BE2C (cell line): ENCODE data around the gene TRANK1.
A peak's percentile ranks its signal among the peaks of the same experiment; 100 is the strongest.

ENCODE experiments used
- DNase-seq: peaks from one replicate; pipeline ENCODE4 v3.0.0-alpha.2; 2020
- H3K27me3 ChIP-seq: fragments of 250-450 bp; sonication (Bioruptor Pico); 2 replicates; pipeline ENCODE4 v1.5.1; 2020; ENCODE audit warnings: mild to moderate bottlenecking
- H3K36me3 ChIP-seq: fragments of 250-450 bp; sonication (Bioruptor Pico); 2 replicates; pipeline ENCODE4 v1.5.1; 2020; ENCODE audit warnings: mild to moderate bottlenecking
- H3K4me1 ChIP-seq: fragments of 250-450 bp; sonication (Bioruptor Pico); 2 replicates; pipeline ENCODE4 v1.5.1; 2020
- H3K4me3 ChIP-seq: 2 replicates; pipeline ENCODE4 v1.5.1; 2011; ENCODE audit warnings: low read depth, low read length
- H3K9me3 ChIP-seq: fragments of 250-450 bp; sonication (Bioruptor Pico); 2 replicates; pipeline ENCODE4 v1.5.1; 2020
- TF ChIP-seq, protein P1 (sequence below): IDR thresholded peaks from 2 replicates; pipeline ENCODE4 v1.5.1; 2012; ENCODE audit warnings: mild to moderate bottlenecking, low read depth, low read length

The TRANK1 gene

DNA sequence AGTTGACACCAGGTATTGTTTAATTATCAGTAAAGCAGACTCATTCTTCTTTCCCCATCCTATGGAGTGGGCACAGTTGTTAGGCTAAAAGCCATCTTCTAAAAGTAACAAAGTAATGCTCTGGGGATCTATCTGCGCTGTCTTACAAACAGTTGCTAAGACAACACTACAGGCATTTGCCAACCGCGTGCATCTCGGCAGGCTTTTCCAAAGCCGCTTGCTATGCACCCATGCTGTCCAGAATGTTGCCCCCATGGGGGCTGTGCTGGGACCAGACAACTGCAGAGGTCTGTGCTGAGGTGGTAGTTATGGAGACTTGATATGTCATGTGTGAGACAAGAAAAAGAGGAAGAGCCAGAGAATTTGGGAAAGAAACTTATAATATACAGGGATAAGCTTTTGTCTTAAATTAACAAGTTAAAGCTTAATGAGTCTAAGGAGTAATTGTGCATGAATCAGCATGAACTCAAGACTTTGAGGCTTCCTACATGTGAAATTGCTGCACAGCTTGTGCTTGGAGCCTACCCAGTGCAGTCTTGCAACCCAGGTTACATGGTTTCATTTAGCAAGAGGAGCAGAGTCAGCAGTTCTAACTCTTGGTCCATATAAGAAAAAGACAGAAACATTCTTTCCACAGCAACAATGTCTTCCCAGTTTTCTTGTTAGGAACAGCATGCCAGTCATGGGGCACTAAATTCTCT is 141.6 kb downstream of the TRANK1 start:
- Histone ChIP-seq H3K4me1 (no peaks in the 10 kb centered on the region), H3K9me3 (no peaks in the 10 kb centered on the region), H3K36me3 (no peaks in the 10 kb centered on the region), H3K4me3 (no peak overlapping the region), H3K27me3 (no peaks in the 10 kb centered on the region)
- TF ChIP-seq, protein P1, sequence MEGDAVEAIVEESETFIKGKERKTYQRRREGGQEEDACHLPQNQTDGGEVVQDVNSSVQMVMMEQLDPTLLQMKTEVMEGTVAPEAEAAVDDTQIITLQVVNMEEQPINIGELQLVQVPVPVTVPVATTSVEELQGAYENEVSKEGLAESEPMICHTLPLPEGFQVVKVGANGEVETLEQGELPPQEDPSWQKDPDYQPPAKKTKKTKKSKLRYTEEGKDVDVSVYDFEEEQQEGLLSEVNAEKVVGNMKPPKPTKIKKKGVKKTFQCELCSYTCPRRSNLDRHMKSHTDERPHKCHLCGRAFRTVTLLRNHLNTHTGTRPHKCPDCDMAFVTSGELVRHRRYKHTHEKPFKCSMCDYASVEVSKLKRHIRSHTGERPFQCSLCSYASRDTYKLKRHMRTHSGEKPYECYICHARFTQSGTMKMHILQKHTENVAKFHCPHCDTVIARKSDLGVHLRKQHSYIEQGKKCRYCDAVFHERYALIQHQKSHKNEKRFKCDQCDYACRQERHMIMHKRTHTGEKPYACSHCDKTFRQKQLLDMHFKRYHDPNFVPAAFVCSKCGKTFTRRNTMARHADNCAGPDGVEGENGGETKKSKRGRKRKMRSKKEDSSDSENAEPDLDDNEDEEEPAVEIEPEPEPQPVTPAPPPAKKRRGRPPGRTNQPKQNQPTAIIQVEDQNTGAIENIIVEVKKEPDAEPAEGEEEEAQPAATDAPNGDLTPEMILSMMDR: no peak
- no peak for DNase-seq

DNA sequence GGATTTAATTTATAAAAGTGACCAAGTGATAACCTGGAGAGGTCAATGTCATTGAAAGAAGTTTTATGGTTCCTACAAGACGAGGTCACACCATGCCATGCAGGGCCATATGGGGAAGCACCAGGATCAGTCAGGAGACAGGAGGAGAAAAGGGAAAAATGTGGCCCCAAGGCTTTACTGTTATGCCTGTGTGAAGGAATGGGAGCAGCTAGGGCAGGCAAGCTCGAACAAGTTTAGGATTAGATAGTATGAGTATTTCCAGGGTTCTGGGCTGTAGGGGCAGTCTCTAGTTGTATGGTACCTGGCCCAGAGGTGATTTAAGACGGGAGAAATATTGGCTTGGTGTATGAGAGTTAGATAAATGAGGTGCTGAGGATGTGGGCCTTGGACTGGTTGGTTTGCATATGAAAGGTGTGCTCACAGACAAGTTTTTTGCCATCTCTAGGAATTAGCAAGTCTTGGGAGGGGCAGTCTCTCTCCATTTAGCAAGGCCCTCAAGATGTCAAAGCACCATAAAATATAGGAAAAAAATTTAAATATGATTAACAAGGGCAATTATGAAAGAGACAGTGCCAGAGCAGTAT is 144.2 kb downstream of the TRANK1 start:
- Histone ChIP-seq H3K4me3 (no peak overlapping the region), H3K4me1 (no peaks in the 10 kb centered on the region), H3K36me3 (no peaks in the 10 kb centered on the region), H3K27me3 (no peaks in the 10 kb centered on the region), H3K9me3 (no peaks in the 10 kb centered on the region)
- TF ChIP-seq, protein P1: no peak
- DNase-seq: no peak

GRCh38 chr3:36796881-36797280 is 148.0 kb downstream of the TRANK1 start:
- DNase-seq: no peak
- TF ChIP-seq, protein P1: no peak
- Histone ChIP-seq H3K36me3 (no peaks in the 10 kb centered on the region), H3K4me1 (no peaks in the 10 kb centered on the region), H3K4me3 (no peak overlapping the region), H3K9me3 (no peaks in the 10 kb centered on the region), H3K27me3 (no peaks in the 10 kb centered on the region)

DNA sequence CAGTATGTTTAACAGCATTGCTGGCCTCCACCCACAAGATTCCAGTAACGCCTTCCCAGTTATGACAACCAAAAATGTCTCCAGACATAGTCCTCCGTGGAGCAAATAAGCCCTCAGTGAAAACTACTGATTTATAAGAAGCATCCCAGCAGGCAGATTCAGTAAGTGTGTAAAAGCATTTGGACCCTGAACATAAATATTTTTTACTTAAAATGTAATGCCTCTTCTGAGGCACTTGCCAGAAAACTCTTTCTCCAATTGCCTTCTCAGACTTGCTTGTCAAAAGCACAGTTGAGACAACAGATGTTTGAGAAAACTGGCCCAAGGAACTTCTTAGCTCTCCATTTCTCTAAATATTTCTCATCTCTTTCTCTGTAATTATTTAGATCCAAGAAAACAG is 148.7 kb downstream of the TRANK1 start:
- Histone ChIP-seq H3K36me3 (no peaks in the 10 kb centered on the region), H3K4me1 (no peaks in the 10 kb centered on the region), H3K4me3 (no peak overlapping the region), H3K9me3 (no peaks in the 10 kb centered on the region), H3K27me3 (no peaks in the 10 kb centered on the region)
- DNase-seq: no peak
- TF ChIP-seq, protein P1: no peak

DNA sequence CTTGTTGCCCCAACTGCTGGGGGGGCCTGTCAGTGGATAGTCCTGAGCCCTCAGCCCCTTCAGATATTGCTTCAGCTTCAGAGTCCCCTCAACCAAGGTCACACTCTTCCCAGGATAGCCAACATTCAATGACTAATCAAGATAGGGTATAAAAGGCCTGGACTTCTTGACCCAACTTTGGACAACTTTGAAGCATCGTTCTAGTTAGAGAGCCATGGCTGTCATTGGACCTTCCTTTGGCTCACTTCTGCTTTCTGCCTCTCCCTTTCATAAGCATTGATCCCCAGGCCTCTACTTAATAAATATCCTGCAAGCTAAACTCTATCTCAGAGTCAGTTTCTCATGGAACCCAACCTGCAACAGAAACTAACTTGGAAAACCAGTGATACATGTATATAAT is 149.2 kb downstream of the TRANK1 start:
- Histone ChIP-seq H3K9me3 (no peaks in the 10 kb centered on the region), H3K4me3 (no peak overlapping the region), H3K36me3 (no peaks in the 10 kb centered on the region), H3K4me1 (no peaks in the 10 kb centered on the region), H3K27me3 (no peaks in the 10 kb centered on the region)
- no peak for DNase-seq
- TF ChIP-seq, protein P1: no peak

GRCh38 chr3:36792342-36792741 is 152.5 kb downstream of the TRANK1 start:
- H3K36me3 ChIP-seq: no peaks in the 10 kb centered on the region
- no peaks in the 10 kb centered on the region for H3K27me3 ChIP-seq
- no peaks in the 10 kb centered on the region for H3K9me3 ChIP-seq
- TF ChIP-seq, protein P1: peak; percentile 61
- H3K4me1 ChIP-seq: no peaks in the 10 kb centered on the region
- peak; percentile 39 for DNase-seq
- no peak overlapping the region for H3K4me3 ChIP-seq
